NCI-H1694 (cell line): ENCODE data around the gene TUFT1.
"Not testable (repeated sequence)": the region's sequence is repeated elsewhere in the genome, so short reads cannot be mapped to it uniquely, and the experiment has no call there.

ENCODE experiments used
- DNase-seq: peaks from one replicate; lab custom pipeline; 2025; lab: John Stamatoyannopoulos, UW

Gene TUFT1

DNA sequence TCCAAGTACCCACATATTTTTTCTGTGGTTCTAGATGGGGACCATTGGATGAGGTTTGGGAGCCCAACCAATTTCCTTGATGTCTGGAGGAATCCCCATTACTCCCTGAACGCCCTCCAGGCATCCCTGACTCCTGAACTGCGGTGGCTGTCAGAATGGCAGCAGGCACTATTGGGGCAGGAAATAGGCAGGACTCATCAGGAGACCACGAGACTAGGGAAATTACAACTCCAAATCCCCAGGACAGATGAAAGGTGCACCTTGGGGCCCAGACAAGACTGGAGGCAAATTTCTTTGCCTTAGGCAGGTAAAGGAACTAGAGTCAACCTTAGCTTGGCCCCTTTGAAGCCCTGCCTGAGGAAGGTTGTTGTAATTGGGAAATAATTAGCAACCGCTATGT, 27.8 kb upstream of the TUFT1 start:
- no peak for DNase-seq

DNA sequence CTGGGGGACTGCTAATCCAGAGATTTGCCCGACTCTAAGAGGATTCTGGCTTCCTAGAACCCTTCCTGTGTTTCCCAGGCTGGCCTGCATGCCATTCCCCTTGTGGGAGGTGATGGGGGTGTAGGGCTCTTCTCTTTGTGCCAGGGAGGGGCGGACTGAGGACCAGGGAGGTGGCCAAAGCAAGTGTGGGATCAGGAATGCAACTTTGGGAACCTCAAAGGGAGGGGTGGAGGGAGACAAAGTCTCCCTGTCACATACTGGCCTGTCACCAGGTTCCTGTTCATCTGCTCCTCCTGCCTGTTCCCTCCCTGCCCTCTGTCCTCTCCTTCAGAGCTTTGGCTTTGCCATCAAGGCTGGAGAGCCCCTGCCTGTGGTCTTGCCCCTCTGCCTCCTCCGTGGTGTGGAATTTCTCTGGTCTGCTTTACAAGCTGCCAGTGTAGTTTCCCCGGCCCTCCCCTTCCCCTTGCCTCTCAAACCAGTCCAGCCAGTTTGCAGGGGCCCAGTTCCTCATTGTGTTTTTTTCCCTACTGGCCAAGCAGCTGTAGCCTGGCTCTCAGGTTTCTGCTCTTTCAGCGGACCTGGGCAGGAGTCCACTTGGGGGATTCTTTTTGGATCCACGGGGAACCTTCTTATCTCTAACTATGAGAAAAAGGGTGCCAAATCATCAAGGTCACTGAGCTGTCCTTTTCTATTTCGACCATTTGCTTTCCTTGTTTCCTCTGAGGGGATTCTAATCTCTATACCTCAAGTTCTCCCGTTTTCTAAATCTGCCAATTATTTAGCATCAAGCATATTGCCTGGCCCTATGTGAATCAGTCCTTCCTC, 27.1 kb upstream of the TUFT1 start:
- no peak for DNase-seq

DNA sequence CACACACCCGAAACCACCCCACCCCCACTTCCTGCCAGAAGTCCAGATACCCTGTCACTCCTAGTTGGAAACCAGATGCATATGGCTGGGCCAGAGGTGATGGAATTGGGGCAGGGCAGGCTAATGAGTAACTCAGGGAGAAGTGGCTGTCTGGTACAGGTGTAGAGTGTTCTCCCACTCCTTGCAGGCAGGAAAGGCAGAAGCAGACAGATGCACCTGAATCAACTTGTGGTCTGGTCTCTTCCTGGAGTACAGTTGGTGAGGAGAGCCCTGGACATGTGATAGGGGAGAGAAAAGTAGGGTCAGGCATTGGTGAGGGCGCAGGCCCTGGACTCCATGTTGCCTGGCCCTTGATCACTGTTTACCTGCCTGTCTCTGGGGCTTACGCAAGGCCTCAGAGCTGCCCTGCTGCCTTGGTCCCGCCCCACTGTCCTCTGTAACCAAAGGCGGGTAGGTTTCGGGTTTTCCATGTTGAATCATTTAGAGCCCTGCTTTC, 26.4 kb upstream of the TUFT1 start:
- no peak for DNase-seq

DNA sequence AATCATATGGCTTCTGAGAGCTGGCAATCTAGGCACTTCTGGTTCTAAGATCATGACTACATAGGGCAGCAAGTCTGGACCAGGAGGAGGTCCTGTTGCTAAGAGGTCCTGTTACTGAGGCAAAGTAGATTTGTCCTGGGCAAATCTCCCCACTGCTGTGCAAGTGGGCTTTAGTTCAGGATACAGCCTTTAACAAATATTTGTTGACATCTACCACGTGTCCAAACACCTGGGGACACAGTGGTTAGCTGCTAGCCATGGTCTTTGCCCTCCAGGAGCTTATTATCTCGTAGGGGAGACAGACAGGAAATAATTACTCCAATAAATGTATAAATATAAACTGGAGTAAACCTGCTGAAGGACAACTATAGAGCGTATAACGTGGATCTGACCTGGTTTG, 25.7 kb upstream of the TUFT1 start:
- no peak for DNase-seq

DNA sequence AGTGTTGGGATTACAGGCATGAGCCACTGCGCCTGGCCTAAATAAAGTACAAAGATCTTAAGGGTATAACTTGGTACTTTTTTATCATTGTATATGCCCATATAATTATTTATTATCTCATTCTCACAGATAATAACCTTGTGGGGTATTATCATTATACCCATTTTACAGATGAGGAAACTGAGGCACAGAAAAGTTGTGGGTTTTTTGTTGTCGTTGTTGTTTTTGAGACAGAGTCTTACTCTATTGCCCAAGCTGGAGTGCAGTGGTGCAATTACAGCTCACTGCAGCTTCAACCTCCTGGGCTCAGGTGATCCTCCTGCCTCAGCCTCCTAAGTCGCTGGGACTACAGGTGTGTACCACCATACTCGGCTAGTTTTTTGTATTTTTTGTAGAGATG, 24.8 kb upstream of the TUFT1 start:
- no peak for DNase-seq

DNA sequence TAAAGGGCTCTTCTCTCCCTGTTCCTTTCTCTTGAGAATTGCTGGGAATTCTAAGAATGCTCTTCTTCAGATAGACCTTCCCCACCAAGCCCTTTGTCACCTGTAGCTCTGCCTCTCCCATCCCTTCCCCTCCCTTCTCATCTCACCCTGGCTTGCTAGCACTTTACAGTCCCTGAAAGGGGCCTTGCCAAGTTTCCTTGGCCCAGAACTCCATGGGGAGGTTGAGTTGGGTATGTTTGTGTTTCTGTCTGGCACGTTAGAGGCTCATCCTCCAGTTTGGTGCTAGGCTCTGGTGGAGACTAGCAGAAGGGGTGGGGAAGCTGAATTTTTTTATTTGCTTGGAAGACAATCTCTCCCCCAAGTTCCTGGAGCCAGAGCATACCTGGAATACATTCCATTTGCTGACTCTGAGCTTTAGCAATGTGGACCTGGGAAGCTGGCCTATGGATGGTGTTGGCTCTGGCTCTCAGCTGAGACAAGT, 24.0 kb upstream of the TUFT1 start:
- no peak for DNase-seq

DNA sequence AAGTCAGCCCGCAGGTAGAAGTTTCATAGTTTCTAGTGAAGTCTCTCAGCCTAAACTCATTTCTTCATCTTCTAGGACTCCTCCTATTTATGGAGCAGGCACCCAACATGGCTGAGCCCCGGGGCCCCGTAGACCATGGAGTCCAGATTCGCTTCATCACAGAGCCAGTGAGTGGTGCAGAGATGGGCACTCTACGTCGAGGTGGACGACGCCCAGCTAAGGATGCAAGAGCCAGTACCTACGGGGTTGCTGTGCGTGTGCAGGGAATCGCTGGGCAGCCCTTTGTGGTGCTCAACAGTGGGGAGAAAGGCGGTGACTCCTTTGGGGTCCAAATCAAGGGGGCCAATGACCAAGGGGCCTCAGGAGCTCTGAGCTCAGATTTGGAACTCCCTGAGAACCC, 21.7 kb upstream of the TUFT1 start:
- no peak for DNase-seq

DNA sequence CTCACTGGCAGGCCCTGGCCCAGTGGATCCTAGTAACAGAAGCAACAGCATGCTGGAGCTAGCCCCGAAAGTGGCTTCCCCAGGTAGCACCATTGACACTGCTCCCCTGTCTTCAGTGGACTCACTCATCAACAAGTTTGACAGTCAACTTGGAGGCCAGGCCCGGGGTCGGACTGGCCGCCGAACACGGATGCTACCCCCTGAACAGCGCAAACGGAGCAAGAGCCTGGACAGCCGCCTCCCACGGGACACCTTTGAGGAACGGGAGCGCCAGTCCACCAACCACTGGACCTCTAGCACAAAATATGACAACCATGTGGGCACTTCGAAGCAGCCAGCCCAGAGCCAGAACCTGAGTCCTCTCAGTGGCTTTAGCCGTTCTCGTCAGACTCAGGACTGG, 21.2 kb upstream of the TUFT1 start:
- no peak for DNase-seq

DNA sequence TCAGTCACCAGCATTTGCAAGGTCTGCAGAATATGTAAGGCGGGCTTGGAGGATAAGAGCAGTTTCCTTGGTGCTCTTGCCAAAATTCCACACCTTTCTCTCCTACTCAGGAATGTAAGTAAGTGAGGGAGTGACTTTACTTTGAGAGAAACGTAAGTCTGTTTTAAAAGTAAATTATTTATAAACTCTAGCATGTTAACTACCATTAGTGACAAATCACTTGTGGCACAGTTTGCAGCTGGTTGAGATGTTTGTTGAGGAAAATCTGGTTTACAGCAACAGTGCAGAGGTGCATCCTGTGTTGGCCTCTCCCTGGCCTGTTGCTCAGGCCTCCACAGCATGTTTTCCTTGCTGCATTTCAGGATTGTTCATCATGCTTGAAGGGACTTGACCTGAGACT, 20.4 kb upstream of the TUFT1 start:
- no peak for DNase-seq

DNA sequence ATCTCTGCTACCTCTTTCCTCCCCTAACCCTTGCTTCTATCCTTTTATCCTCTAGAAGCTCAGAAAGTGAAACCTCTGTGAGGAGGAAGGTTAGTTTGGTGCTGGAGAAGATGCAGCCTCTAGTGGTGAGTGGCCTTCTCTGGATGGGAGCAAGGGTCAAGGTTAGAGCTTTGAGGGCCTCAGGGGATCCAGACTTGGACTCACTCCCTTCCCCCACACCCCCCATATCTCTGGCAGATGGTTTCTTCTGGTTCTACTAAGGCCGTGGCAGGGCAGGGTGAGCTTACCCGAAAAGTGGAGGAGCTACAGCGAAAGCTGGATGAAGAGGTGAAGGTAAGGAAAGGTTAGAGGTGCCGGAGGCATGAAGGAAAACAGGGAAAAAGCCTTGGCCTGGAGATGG, 19.8 kb upstream of the TUFT1 start:
- no peak for DNase-seq

DNA sequence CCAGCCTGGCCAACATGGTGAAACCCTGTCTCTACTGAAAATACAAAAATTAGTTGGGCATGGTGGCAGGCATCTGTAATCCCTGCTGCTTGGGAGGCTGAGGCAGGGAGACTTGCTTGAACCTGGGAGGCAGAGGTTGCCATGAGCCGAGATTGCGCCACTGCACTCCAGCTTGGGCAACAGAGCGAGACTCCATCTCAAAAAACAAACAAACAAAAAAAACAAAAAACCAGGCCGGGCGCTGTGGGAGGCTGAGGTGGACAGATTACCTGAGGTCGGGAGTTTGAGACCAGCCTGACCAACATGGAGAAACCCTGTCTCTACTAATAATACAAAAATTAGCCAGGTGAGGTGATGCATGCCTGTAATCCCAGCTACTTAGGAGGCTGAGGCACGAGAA, 17.7 kb upstream of the TUFT1 start:
- DNase-seq: not testable (repeated sequence)

DNA sequence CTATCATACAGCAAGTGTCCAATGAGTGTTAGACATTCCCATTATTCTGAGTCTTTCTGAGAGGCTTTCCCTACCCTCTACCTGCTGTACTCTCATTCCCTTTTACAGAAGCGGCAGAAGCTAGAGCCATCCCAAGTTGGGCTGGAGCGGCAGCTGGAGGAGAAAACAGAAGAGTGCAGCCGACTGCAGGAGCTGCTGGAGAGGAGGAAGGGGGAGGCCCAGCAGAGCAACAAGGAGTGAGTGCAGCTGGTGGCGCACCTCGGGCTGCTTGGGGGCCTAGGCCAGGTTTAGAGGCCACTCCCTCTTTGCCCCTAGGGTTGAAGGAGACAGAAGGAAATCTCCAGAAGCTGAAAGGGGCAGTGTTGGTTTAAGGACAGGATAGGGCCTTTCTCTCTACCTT, 16.8 kb upstream of the TUFT1 start:
- no peak for DNase-seq

DNA sequence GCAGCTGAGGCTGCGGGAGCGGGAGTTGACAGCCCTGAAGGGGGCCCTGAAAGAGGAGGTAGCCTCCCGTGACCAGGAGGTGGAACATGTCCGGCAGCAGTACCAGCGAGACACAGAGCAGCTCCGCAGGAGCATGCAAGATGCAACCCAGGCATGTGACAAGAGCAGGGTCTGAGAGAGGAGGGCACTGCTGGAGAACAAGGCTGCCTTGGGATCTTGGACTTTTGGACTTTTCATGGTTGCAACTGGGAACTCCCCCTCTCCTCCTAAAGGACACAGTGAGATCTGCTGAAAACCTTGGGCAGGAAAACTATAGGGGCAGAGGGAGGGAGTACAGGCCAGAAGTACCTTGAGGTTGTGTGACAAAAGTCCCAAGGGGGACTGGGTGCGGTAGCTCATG, 15.4 kb upstream of the TUFT1 start:
- DNase-seq: no peak

DNA sequence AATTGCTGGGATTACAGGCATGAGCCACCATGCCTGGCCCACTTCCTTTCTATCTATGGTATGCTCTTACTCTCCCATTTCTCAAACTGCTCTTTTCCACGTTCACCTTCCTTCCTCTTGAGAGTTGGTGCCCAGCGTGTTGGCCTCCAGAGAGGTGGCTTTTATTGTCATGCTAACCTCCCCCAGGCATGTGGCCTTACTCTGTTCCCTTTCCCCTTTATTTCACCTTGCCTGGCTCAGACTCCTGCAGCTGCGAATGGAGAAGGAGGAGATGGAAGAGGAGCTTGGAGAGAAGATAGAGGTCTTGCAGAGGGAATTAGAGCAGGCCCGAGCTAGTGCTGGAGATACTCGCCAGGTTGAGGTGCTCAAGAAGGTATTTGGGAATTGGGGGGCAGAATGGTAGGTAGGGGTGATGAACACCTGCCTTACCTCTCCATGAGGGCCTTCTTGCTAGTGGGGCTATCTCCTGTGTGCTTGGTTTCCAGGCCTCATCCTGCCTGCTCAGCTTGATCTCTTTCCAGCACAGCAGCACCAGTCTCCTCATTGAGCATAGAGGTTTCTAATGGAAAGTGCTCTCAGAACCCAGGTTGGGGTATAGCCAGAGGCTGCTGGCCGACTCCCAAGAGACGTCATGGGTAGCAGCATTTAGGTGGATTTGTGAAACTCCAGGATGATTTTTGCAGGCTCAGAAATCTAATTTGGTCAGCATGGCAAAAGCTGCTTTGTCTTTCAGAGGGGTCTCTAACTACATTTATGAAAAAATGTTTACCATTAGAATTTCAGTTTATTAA, 13.2 kb upstream of the TUFT1 start:
- DNase-seq: no peak

DNA sequence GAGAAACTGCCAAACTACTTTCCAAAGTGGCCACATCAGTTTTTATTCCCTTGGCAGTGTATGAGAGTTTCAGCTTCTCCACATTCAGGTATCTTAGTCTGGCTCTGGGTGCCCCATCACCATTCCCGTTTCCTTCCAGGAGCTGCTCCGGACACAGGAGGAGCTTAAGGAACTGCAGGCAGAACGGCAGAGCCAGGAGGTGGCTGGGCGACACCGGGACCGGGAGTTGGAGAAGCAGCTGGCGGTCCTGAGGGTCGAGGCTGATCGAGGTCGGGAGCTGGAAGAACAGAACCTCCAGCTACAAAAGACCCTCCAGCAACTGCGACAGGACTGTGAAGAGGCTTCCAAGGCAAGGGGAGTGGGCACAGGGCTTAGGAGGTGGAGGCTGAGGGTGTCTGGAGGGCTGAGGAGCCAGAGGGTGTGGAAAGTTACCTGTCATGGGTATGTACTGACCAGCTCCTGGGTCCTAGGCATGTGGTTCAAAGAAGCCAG, 10.9 kb upstream of the TUFT1 start:
- DNase-seq: no peak

DNA sequence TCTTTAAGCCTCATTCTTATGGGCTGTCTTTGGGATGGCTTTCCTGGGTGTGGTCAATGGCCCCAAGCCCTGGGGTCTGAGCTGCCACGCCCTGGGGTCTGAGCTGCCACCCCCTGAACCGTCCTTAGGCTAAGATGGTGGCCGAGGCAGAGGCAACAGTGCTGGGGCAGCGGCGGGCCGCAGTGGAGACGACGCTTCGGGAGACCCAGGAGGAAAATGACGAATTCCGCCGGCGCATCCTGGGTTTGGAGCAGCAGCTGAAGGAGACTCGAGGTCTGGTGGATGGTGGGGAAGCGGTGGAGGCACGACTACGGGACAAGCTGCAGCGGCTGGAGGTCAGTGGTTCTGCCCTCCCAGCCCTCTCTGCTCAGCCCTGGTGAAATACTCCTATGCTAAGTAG, 10.3 kb upstream of the TUFT1 start:
- DNase-seq: no peak

DNA sequence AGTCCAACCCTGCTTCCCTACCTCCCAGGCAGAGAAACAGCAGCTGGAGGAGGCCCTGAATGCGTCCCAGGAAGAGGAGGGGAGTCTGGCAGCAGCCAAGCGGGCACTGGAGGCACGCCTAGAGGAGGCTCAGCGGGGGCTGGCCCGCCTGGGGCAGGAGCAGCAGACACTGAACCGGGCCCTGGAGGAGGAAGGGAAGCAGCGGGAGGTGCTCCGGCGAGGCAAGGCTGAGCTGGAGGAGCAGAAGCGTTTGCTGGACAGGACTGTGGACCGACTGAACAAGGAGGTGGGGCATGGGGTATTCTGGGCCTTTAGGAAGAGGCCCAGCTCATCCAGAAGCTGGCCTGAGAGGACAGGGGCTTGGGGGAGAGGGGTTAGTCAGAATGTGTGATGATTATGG, 9.6 kb upstream of the TUFT1 start:
- no peak for DNase-seq

DNA sequence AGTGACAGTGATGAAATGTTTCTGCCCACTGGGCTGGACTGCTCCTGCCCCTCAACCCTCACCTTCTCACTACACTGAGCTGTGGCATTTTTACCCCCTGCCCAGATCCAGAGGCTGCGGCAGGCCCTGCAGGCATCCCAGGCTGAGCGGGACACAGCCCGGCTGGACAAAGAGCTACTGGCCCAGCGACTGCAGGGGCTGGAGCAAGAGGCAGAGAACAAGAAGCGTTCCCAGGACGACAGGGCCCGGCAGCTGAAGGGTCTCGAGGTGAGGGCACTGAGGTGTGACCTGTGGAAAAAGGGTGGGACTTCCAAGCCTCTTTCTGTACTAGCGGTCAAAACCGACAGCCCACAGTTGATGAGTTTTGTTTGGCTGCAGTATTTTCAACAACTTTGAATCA, 6.2 kb upstream of the TUFT1 start:
- no peak for DNase-seq

DNA sequence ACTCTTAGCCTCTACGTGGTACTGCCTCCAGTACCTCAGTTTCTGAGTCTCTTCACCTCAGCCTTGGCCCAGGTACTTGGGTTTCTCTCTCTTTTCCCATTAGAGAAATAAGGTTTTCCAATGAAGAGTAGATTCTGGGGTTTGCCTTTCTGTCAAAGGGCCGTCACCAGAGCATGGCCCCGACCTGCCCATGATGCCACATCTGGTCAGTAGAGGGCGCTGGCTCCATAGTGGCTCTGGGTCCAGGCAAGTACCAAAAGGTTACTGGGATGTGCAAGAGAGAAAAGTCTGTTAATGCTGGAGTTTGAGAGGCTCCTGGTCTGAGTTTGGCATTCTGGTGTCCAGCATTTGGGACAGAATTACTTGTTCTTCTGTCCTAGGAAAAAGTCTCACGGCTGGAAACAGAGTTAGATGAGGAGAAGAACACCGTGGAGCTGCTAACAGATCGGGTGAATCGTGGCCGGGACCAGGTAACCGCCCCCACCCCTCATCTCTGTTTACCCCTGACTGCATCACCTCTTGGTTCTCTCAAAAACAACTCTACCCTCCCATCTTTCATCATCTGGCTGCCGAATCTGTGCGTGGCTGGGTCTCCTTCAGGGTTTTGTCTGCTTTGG, 5.3 kb upstream of the TUFT1 start:
- peak; percentile 62 for DNase-seq

DNA sequence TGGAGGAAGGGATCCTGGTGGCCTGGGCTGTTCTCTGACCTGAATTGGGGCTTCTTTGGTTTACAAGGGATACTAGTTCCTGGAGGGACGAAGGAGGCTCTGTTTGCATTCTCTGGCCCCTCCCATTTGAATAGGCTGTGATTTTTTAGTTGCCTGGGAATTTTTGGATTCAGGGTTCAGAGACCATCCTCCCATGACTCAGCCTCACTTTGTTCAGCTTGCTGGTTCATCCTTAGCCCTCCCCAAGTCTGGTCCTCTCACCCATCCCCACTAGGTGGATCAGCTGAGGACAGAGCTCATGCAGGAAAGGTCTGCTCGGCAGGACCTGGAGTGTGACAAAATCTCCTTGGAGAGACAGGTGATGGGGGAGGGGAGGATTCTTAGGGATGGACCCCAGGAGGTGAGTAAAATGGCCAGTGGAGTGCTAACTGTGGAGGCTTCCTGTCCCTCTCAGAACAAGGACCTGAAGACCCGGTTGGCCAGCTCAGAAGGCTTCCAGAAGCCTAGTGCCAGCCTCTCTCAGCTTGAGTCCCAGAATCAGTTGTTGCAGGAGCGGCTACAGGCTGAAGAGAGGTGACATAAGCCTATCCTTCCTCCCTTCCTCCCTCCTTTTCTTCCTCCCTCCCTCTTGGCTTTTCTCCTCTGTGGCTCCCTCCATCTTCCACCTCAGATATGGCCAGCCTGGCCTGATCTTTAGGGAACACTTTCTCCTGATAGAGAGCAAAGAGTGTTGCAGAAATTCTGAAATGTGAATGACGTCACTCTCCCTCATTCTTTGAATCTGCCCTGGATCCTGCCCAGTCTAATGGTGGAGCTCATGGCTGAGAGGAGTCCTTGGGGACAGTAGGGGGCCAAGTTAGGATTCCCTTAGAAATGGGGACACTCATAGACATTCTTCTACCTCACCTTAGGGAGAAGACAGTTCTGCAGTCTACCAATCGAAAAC, 4.5 kb upstream of the TUFT1 start:
- no peak for DNase-seq

DNA sequence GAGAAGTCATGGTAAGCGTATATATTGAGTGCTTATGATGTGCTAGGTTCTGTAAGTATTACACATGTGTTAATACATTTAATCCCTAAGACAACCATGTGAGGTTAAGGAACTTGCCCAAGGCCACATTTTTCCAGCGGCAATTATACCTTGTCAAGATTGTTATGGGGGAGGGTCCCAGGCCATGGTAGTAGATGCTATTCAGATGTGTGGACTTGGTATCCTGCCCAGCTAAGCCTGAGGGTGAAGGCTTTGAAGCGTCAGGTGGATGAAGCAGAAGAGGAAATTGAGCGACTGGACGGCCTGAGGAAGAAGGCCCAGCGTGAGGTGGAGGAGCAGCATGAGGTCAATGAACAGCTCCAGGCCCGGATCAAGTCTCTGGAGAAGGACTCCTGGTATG, 3.6 kb upstream of the TUFT1 start:
- DNase-seq: no peak

DNA sequence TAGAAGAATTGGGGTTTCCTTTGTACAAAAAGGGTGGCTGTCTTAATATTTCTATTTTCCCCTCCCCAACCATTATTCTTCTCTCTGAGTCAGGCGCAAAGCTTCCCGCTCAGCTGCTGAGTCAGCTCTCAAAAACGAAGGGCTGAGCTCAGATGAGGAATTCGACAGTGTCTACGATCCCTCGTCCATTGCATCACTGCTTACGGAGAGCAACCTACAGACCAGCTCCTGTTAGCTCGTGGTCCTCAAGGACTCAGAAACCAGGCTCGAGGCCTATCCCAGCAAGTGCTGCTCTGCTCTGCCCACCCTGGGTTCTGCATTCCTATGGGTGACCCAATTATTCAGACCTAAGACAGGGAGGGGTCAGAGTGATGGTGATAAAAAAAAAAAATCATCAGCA, 3.0 kb upstream of the TUFT1 start:
- DNase-seq: no peak
